ENCODE data around the gene KCNJ4. TPM values are rescaled to one million over a fixed set of nuclear protein-coding genes. Genes with fewer than 3 reads are reported as not detected.
A peak's percentile ranks its signal among the peaks of the same experiment; 100 is the strongest.

Gene KCNJ4
- total RNA-seq, 1 experiment from 2014 or later: 0.27 TPM

GRCh38 chr22:38414009-38414395 lies 41.0 kb downstream of the KCNJ4 start:
- ChIA-PET CTCF (no interaction called here), POLR2A (no interaction called here)
- no peaks in the 10 kb centered on the region for H3K27me3 Mint-ChIP-seq (ENCODE audit: insufficient read depth, unreplicated experiment)

GRCh38 chr22:38413085-38414008 lies 41.7 kb downstream of the KCNJ4 start:
- no peaks in the 10 kb centered on the region for H3K4me1 Mint-ChIP-seq (ENCODE audit: low read depth, unreplicated experiment)
- Histone ChIP-seq H3K27me3 (replicated peaks; ENCODE audit: control insufficient read depth, insufficient read depth, low read length) (no peaks in the 10 kb centered on the region), H3K4me1 (no peaks in the 10 kb centered on the region), H3K4me3 (ENCODE audit: low read depth, low read length) (no peak overlapping the region), H3K36me3 (ENCODE audit: control insufficient read depth, insufficient read depth, low read length) (no peaks in the 10 kb centered on the region), H3K9me3 (no peaks in the 10 kb centered on the region)
- intact Hi-C loops (cut with micrococcal nuclease; ENCODE audit: unreplicated experiment): no loop called here
- H3K9me3 Mint-ChIP-seq (ENCODE audit: unreplicated experiment): no peaks in the 10 kb centered on the region
- ChIA-PET POLR2A (no interaction called here), CTCF (no interaction called here)
- DNase-seq: peak in 1 of 2 experiments; percentile 15
- no peak overlapping the region for H3K4me3 Mint-ChIP-seq (ENCODE audit: unreplicated experiment)
- H3K27me3 Mint-ChIP-seq (ENCODE audit: insufficient read depth, unreplicated experiment): no peaks in the 10 kb centered on the region
- H3K27ac Mint-ChIP-seq (ENCODE audit: unreplicated experiment): no peak overlapping the region
- H3K36me3 Mint-ChIP-seq (ENCODE audit: insufficient read depth, unreplicated experiment): no peaks in the 10 kb centered on the region
- TF ChIP-seq CTCF (IDR thresholded peaks at IDR 0.05; ENCODE audit: insufficient read depth in 1 of 2, low read depth in 1 of 2, low read length in 1 of 2, severe bottlenecking in 1 of 2, unreplicated experiment in 1 of 2): no peak
- no TSS peak for BruUV-seq (replicated peaks)

More at GRCh38 chr22:38414009-38414395, 41.0 kb downstream of the KCNJ4 start:
- BruUV-seq (replicated peaks): no TSS peak
- Histone ChIP-seq H3K4me1 (no peaks in the 10 kb centered on the region), H3K27me3 (replicated peaks; ENCODE audit: control insufficient read depth, insufficient read depth, low read length) (no peaks in the 10 kb centered on the region), H3K4me3 (ENCODE audit: low read depth, low read length) (no peak overlapping the region), H3K9me3 (no peaks in the 10 kb centered on the region), H3K36me3 (ENCODE audit: control insufficient read depth, insufficient read depth, low read length) (no peaks in the 10 kb centered on the region)
- H3K36me3 Mint-ChIP-seq (ENCODE audit: insufficient read depth, unreplicated experiment): no peaks in the 10 kb centered on the region
- intact Hi-C loops (cut with micrococcal nuclease; ENCODE audit: unreplicated experiment): no loop called here
- no peak overlapping the region for H3K4me3 Mint-ChIP-seq (ENCODE audit: unreplicated experiment)
- DNase-seq: peak in 1 of 2 experiments; percentile 8
- no peaks in the 10 kb centered on the region for H3K4me1 Mint-ChIP-seq (ENCODE audit: low read depth, unreplicated experiment)
- TF ChIP-seq CTCF (IDR thresholded peaks at IDR 0.05; ENCODE audit: insufficient read depth in 1 of 2, low read depth in 1 of 2, low read length in 1 of 2, severe bottlenecking in 1 of 2, unreplicated experiment in 1 of 2): no peak
- H3K9me3 Mint-ChIP-seq (ENCODE audit: unreplicated experiment): no peaks in the 10 kb centered on the region
- H3K27ac Mint-ChIP-seq (ENCODE audit: unreplicated experiment): no peak overlapping the region

GRCh38 chr22:38412435-38413084 lies 42.4 kb downstream of the KCNJ4 start:
- intact Hi-C loops (cut with micrococcal nuclease; ENCODE audit: unreplicated experiment): no loop called here
- Histone ChIP-seq H3K4me3 (ENCODE audit: low read depth, low read length) (no peak overlapping the region), H3K27me3 (replicated peaks; ENCODE audit: control insufficient read depth, insufficient read depth, low read length) (no peaks in the 10 kb centered on the region), H3K9me3 (no peaks in the 10 kb centered on the region), H3K36me3 (ENCODE audit: control insufficient read depth, insufficient read depth, low read length) (no peaks in the 10 kb centered on the region), H3K4me1 (no peaks in the 10 kb centered on the region)
- H3K4me1 Mint-ChIP-seq (ENCODE audit: low read depth, unreplicated experiment): no peaks in the 10 kb centered on the region
- no TSS peak for BruUV-seq (replicated peaks)
- H3K36me3 Mint-ChIP-seq (ENCODE audit: insufficient read depth, unreplicated experiment): no peaks in the 10 kb centered on the region
- TF ChIP-seq CTCF (IDR thresholded peaks at IDR 0.05; ENCODE audit: insufficient read depth in 1 of 2, low read depth in 1 of 2, low read length in 1 of 2, severe bottlenecking in 1 of 2, unreplicated experiment in 1 of 2): peak; percentile 9 to 41
- no peaks in the 10 kb centered on the region for H3K27me3 Mint-ChIP-seq (ENCODE audit: insufficient read depth, unreplicated experiment)
- no peak for DNase-seq
- ChIA-PET POLR2A (no interaction called here), CTCF (no interaction called here)
- H3K9me3 Mint-ChIP-seq (ENCODE audit: unreplicated experiment): no peaks in the 10 kb centered on the region
- H3K27ac Mint-ChIP-seq (ENCODE audit: unreplicated experiment): no peak overlapping the region
- no peak overlapping the region for H3K4me3 Mint-ChIP-seq (ENCODE audit: unreplicated experiment)

Measured in Caco-2 (cell line).